SW 1271 (cell line): Measurements from ENCODE around the gene MIGA1.
"Not testable (repeated sequence)": the region's sequence is repeated elsewhere in the genome, so short reads cannot be mapped to it uniquely, and the experiment has no call there.

Source experiments
- DNase-seq, 2 experiments: peaks; one replicate each; lab custom pipeline; 2025; lab: John Stamatoyannopoulos, UW

Gene MIGA1

GRCh38 chr1:77918918-77919317, 139.5 kb downstream of the MIGA1 start:
- not testable (repeated sequence) for DNase-seq

- no peak for DNase-seq
These were observed 146.1 kb downstream of the MIGA1 start for GRCh38 chr1:77925518-77925917.

DNA sequence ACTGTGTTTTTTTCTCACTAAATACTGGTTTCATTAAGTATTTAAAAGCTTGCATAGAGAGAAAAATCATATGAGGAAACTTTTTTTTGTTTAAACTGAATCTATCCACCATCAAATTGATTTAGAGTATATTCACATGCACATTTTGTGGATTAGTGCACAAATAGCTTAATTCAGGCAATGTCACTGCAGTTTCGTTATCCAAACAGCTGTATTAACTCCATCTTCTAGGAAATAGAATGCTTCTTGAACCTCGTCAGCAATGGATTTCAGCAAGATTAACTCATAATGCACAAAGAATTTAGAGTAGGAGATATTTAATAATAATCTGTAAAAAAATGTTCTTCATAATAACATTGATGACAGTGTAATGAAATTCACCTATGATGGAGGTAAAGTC, 146.5 kb downstream of the MIGA1 start:
- DNase-seq: no peak

GRCh38 chr1:77926561-77927357, 147.3 kb downstream of the MIGA1 start:
- DNase-seq: no peak

DNA sequence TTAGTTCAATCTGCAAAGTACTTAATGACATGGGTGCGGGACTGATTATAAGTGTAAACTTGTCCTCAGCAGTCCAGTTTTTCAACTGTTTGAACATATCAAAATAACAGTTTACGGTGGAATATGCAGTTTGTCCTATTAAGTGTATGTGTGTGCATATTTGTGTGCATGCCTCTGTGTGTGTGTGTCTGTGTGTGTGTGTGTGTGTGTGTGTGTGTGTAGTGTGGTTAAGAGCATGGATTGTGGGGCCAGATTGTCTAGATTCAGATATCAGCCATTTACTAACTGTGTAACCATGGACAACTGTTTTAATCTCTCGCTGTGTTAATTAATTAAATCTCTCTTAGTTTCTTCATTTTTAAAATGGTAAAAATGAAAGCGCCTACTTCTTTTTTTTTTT, 148.0 kb downstream of the MIGA1 start:
- DNase-seq: no peak
